ENCODE data around the gene CD99. TPM values are rescaled to one million over a fixed set of nuclear protein-coding genes. Genes with fewer than 3 reads are reported as not detected.

The CD99 gene
- total and polyA plus RNA-seq, 2 donors (not counting 1 experiment from before 2014, with no cell fraction given), result 177 to 551 TPM

- Histone ChIP-seq H3K27me3 (ENCODE audit: control insufficient read depth, insufficient read depth, low read length) (no peaks in the 10 kb centered on the region), H3K9me3 (ENCODE audit: control insufficient read depth, insufficient read depth, low read depth, low read length) (no peaks in the 10 kb centered on the region), H3K4me1 (ENCODE audit: control insufficient read depth, extremely low read depth, insufficient read depth, low read length) (no peaks in the 10 kb centered on the region), H3K27ac (ENCODE audit: insufficient read depth, low read length) (no peak overlapping the region), H3K4me3 (replicated peaks in 1 of 4; ENCODE audit: control extremely low read depth in 1 of 4, insufficient read depth in 1 of 4, low read depth in 3 of 4, low read length in 4 of 4) (no peak overlapping the region), H3K36me3 (ENCODE audit: control insufficient read depth, insufficient read depth, low read length) (no peaks in the 10 kb centered on the region), H3K9ac (ENCODE audit: insufficient read depth, low read length) (no peak overlapping the region), H3K4me2 (ENCODE audit: extremely low read depth, insufficient read depth, low read length) (no peak overlapping the region), H3K79me2 (ENCODE audit: control insufficient read depth, insufficient read depth, low read length) (no peaks in the 10 kb centered on the region), H2AFZ (ENCODE audit: low read length) (no peak overlapping the region), H4K20me1 (ENCODE audit: control insufficient read depth, extremely low read depth, insufficient read depth, low read length) (no peaks in the 10 kb centered on the region)
- TF ChIP-seq, protein P1, sequence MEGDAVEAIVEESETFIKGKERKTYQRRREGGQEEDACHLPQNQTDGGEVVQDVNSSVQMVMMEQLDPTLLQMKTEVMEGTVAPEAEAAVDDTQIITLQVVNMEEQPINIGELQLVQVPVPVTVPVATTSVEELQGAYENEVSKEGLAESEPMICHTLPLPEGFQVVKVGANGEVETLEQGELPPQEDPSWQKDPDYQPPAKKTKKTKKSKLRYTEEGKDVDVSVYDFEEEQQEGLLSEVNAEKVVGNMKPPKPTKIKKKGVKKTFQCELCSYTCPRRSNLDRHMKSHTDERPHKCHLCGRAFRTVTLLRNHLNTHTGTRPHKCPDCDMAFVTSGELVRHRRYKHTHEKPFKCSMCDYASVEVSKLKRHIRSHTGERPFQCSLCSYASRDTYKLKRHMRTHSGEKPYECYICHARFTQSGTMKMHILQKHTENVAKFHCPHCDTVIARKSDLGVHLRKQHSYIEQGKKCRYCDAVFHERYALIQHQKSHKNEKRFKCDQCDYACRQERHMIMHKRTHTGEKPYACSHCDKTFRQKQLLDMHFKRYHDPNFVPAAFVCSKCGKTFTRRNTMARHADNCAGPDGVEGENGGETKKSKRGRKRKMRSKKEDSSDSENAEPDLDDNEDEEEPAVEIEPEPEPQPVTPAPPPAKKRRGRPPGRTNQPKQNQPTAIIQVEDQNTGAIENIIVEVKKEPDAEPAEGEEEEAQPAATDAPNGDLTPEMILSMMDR (conservative IDR thresholded peaks at IDR 0.05 in 1 of 2, IDR thresholded peaks at IDR 0.05 in 1 of 2; ENCODE audit: low read depth in 1 of 2, low read length in 2 of 2), result no peak
- TF ChIP-seq EZH2 (IDR thresholded peaks at IDR 0.05; ENCODE audit: low read length, missing control alignments), result no peak
- no peak for DNase-seq (ENCODE audit: low read depth in 2 of 2)
Measured at GRCh38 chrX:2684256-2684655, 6.8 kb upstream of the CD99 start.

- DNase-seq (ENCODE audit: low read depth in 2 of 2), result no peak
Measured at GRCh38 chrX:2685886-2686285, 5.2 kb upstream of the CD99 start.

GRCh38 chrX:2689773-2690666 is 1.1 kb upstream of the CD99 start:
- no peaks in the 10 kb centered on the region for H4K20me1 ChIP-seq (ENCODE audit: control insufficient read depth, extremely low read depth, insufficient read depth, low read length)
- no peak overlapping the region for H3K27ac ChIP-seq (ENCODE audit: insufficient read depth, low read length)
- no peaks in the 10 kb centered on the region for H3K36me3 ChIP-seq (ENCODE audit: control insufficient read depth, insufficient read depth, low read length)
- no peak overlapping the region for H2AFZ ChIP-seq (ENCODE audit: low read length)
- DNase-seq (ENCODE audit: low read depth in 2 of 2), result no peak
- H3K9ac ChIP-seq (ENCODE audit: insufficient read depth, low read length), result no peak overlapping the region
- no peak overlapping the region for H3K4me2 ChIP-seq (ENCODE audit: extremely low read depth, insufficient read depth, low read length)
- TF ChIP-seq, protein P1 (conservative IDR thresholded peaks at IDR 0.05 in 1 of 2, IDR thresholded peaks at IDR 0.05 in 1 of 2; ENCODE audit: low read depth in 1 of 2, low read length in 2 of 2), result no peak
- TF ChIP-seq EZH2 (IDR thresholded peaks at IDR 0.05; ENCODE audit: low read length, missing control alignments), result no peak
- H3K9me3 ChIP-seq (ENCODE audit: control insufficient read depth, insufficient read depth, low read depth, low read length), result no peaks in the 10 kb centered on the region
- H3K4me3 ChIP-seq (replicated peaks in 1 of 4; ENCODE audit: control extremely low read depth in 1 of 4, insufficient read depth in 1 of 4, low read depth in 3 of 4, low read length in 4 of 4), result peak overlapping the region in 1 of 4 experiments; percentile 92
- H3K4me1 ChIP-seq (ENCODE audit: control insufficient read depth, extremely low read depth, insufficient read depth, low read length), result peaks cover 7% of the 10 kb centered on the region
- peaks cover 36% of the 10 kb centered on the region for H3K79me2 ChIP-seq (ENCODE audit: control insufficient read depth, insufficient read depth, low read length)
- no peaks in the 10 kb centered on the region for H3K27me3 ChIP-seq (ENCODE audit: control insufficient read depth, insufficient read depth, low read length)

More at GRCh38 chrX:2685886-2686285, 5.2 kb upstream of the CD99 start:
- Histone ChIP-seq H3K9me3 (ENCODE audit: control insufficient read depth, insufficient read depth, low read depth, low read length) (no peaks in the 10 kb centered on the region), H3K4me3 (replicated peaks in 1 of 4; ENCODE audit: control extremely low read depth in 1 of 4, insufficient read depth in 1 of 4, low read depth in 3 of 4, low read length in 4 of 4) (no peak overlapping the region), H3K27ac (ENCODE audit: insufficient read depth, low read length) (no peak overlapping the region), H3K79me2 (ENCODE audit: control insufficient read depth, insufficient read depth, low read length) (no peaks in the 10 kb centered on the region), H3K36me3 (ENCODE audit: control insufficient read depth, insufficient read depth, low read length) (no peaks in the 10 kb centered on the region), H3K27me3 (ENCODE audit: control insufficient read depth, insufficient read depth, low read length) (no peaks in the 10 kb centered on the region), H2AFZ (ENCODE audit: low read length) (no peak overlapping the region), H4K20me1 (ENCODE audit: control insufficient read depth, extremely low read depth, insufficient read depth, low read length) (no peaks in the 10 kb centered on the region), H3K9ac (ENCODE audit: insufficient read depth, low read length) (no peak overlapping the region), H3K4me1 (ENCODE audit: control insufficient read depth, extremely low read depth, insufficient read depth, low read length) (peaks cover 2% of the 10 kb centered on the region), H3K4me2 (ENCODE audit: extremely low read depth, insufficient read depth, low read length) (no peak overlapping the region)
- TF ChIP-seq EZH2 (IDR thresholded peaks at IDR 0.05; ENCODE audit: low read length, missing control alignments), result no peak
- TF ChIP-seq, protein P1 (conservative IDR thresholded peaks at IDR 0.05 in 1 of 2, IDR thresholded peaks at IDR 0.05 in 1 of 2; ENCODE audit: low read depth in 1 of 2, low read length in 2 of 2), result no peak

Measured in fibroblast of lung (primary cell).